Osteocyte (in vitro differentiated cells): Measurements from ENCODE around the gene HOXD3. TPM values are rescaled to one million over a fixed set of nuclear protein-coding genes. Genes with fewer than 3 reads are reported as not detected.

Source experiments
- DNase-seq: peaks from one replicate; pipeline ENCODE4 v3.0.0; 2021; ENCODE audit warnings: mixed read lengths; ENCODE audit not compliant: unreplicated experiment; ENCODE audit errors: extremely low spot score
- H3K27ac Mint-ChIP-seq: one replicate; pipeline ENCODE4 v1.8.0; 2021; ENCODE audit warnings: mild to moderate bottlenecking, mixed read lengths; ENCODE audit not compliant: unreplicated experiment
- H3K27me3 Mint-ChIP-seq: one replicate; pipeline ENCODE4 v1.8.0; 2021; ENCODE audit warnings: mixed read lengths; ENCODE audit not compliant: unreplicated experiment
- H3K36me3 Mint-ChIP-seq: one replicate; pipeline ENCODE4 v1.8.0; 2021; ENCODE audit warnings: mixed read lengths; ENCODE audit not compliant: unreplicated experiment
- H3K4me1 Mint-ChIP-seq: one replicate; pipeline ENCODE4 v1.8.0; 2021; ENCODE audit warnings: mixed read lengths; ENCODE audit not compliant: unreplicated experiment
- H3K4me3 Mint-ChIP-seq: one replicate; pipeline ENCODE4 v1.8.0; 2021; ENCODE audit warnings: mild to moderate bottlenecking, moderate library complexity, mixed read lengths; ENCODE audit not compliant: unreplicated experiment
- H3K9me3 Mint-ChIP-seq: one replicate; pipeline ENCODE4 v1.8.0; 2021; ENCODE audit warnings: mixed read lengths; ENCODE audit not compliant: unreplicated experiment
- CTCF ChIP-seq: fragments of 200-600 bp; sonication (generic); IDR thresholded peaks from 2 replicates; pipeline ENCODE4 v1.5.0; 2021; ENCODE audit warnings: antibody characterized with exemption, mild to moderate bottlenecking, moderate library complexity
- total RNA-seq: library from RNA; stranded (reverse); gene quantifications from 2 replicates; pipeline ENCODE4 v1.2.1, GENCODE V29; 2021

HOXD3 gene
- total RNA-seq, 1 donor from 2014 or later = not detected

- H3K4me1 Mint-ChIP-seq = peaks cover 18% of the 10 kb centered on the region
- no peak overlapping the region for H3K27ac Mint-ChIP-seq
- peak overlapping the region; percentile 67 for H3K4me3 Mint-ChIP-seq
- peaks cover 88% of the 10 kb centered on the region for H3K27me3 Mint-ChIP-seq
- no peak for DNase-seq
- H3K9me3 Mint-ChIP-seq = peaks cover 4% of the 10 kb centered on the region
- H3K36me3 Mint-ChIP-seq = peaks cover 5% of the 10 kb centered on the region
- no peak for TF ChIP-seq CTCF
These were observed 20.5 kb upstream of the HOXD3 start for GRCh38 chr2:176136374-176137251.

GRCh38 chr2:176137252-176137580, 19.9 kb upstream of the HOXD3 start:
- TF ChIP-seq CTCF = no peak
- peaks cover 4% of the 10 kb centered on the region for H3K9me3 Mint-ChIP-seq
- peaks cover 5% of the 10 kb centered on the region for H3K36me3 Mint-ChIP-seq
- H3K4me3 Mint-ChIP-seq = no peak overlapping the region
- no peak overlapping the region for H3K27ac Mint-ChIP-seq
- peaks cover 14% of the 10 kb centered on the region for H3K4me1 Mint-ChIP-seq
- DNase-seq = no peak
- H3K27me3 Mint-ChIP-seq = peaks cover 89% of the 10 kb centered on the region

- peaks cover 4% of the 10 kb centered on the region for H3K9me3 Mint-ChIP-seq
- H3K4me3 Mint-ChIP-seq = no peak overlapping the region
- H3K4me1 Mint-ChIP-seq = peaks cover 11% of the 10 kb centered on the region
- H3K27me3 Mint-ChIP-seq = peaks cover 87% of the 10 kb centered on the region
- no peak for TF ChIP-seq CTCF
- no peak for DNase-seq
- peaks cover 5% of the 10 kb centered on the region for H3K36me3 Mint-ChIP-seq
- H3K27ac Mint-ChIP-seq = no peak overlapping the region
These were observed 19.2 kb upstream of the HOXD3 start for GRCh38 chr2:176137906-176138305.

GRCh38 chr2:176138526-176138922, 18.6 kb upstream of the HOXD3 start:
- peaks cover 87% of the 10 kb centered on the region for H3K27me3 Mint-ChIP-seq
- no peak overlapping the region for H3K4me3 Mint-ChIP-seq
- peaks cover 5% of the 10 kb centered on the region for H3K36me3 Mint-ChIP-seq
- H3K4me1 Mint-ChIP-seq = peaks cover 11% of the 10 kb centered on the region
- H3K27ac Mint-ChIP-seq = no peak overlapping the region
- no peak for DNase-seq
- no peak for TF ChIP-seq CTCF
- H3K9me3 Mint-ChIP-seq = peaks cover 4% of the 10 kb centered on the region

GRCh38 chr2:176138923-176139660, 18.0 kb upstream of the HOXD3 start:
- Mint-ChIP-seq H3K4me1 (peaks cover 11% of the 10 kb centered on the region), H3K36me3 (peaks cover 5% of the 10 kb centered on the region), H3K27me3 (peaks cover 86% of the 10 kb centered on the region), H3K4me3 (no peak overlapping the region), H3K27ac (no peak overlapping the region), H3K9me3 (peaks cover 4% of the 10 kb centered on the region)
- DNase-seq = no peak
- no peak for TF ChIP-seq CTCF
